GM18517 (cell line): Measurements from ENCODE around the gene REEP6.
"Not testable (repeated sequence)": the region's sequence is repeated elsewhere in the genome, so short reads cannot be mapped to it uniquely, and the experiment has no call there.

ENCODE experiments used
- ATAC-seq: cut with Tn5 transposase; IDR thresholded peaks from one replicate; pipeline ENCODE4 v1.9.1; 2021; ENCODE audit warnings: mild to moderate bottlenecking, moderate library complexity; ENCODE audit not compliant: unreplicated experiment

The REEP6 gene

GRCh38 chr19:1505991-1506881 lies 15.3 kb downstream of the REEP6 start:
- no peak for ATAC-seq

- ATAC-seq: no peak
Measured at GRCh38 chr19:1507192-1507660, 16.2 kb downstream of the REEP6 start.

GRCh38 chr19:1507763-1508506 lies 17.0 kb downstream of the REEP6 start:
- no peak for ATAC-seq

- ATAC-seq: no peak
Measured at GRCh38 chr19:1508507-1508856, 17.5 kb downstream of the REEP6 start.

- no peak for ATAC-seq
Measured at GRCh38 chr19:1509602-1510441, 18.8 kb downstream of the REEP6 start.

- ATAC-seq: no peak
Measured at GRCh38 chr19:1510442-1510806, 19.4 kb downstream of the REEP6 start.

- no peak for ATAC-seq
Measured at GRCh38 chr19:1510807-1511206, 19.8 kb downstream of the REEP6 start.

GRCh38 chr19:1511318-1512317 lies 20.6 kb downstream of the REEP6 start:
- ATAC-seq: no peak

GRCh38 chr19:1512671-1513498 lies 21.9 kb downstream of the REEP6 start, which contains the start of gene ADAMTSL5:
ADAMTSL5 (minus strand) TSS chr19:1513019; CDS start chr19:1510943, 2,076 bp downstream.
- no peak for ATAC-seq

- ATAC-seq: no peak
Measured at GRCh38 chr19:1513499-1514294, 22.7 kb downstream of the REEP6 start.

GRCh38 chr19:1514295-1514661 lies 23.3 kb downstream of the REEP6 start:
- no peak for ATAC-seq

- no peak for ATAC-seq
Measured at GRCh38 chr19:1514986-1515721, 24.2 kb downstream of the REEP6 start.

- no peak for ATAC-seq
Measured at GRCh38 chr19:1516395-1516753, 25.4 kb downstream of the REEP6 start.

GRCh38 chr19:1518471-1518870 lies 27.5 kb downstream of the REEP6 start:
- ATAC-seq: no peak

GRCh38 chr19:1519802-1520201 lies 28.8 kb downstream of the REEP6 start:
- ATAC-seq: not testable (repeated sequence)

GRCh38 chr19:1520203-1520780 lies 29.3 kb downstream of the REEP6 start:
- ATAC-seq: no peak

- no peak for ATAC-seq
Measured at GRCh38 chr19:1521636-1522035, 30.7 kb downstream of the REEP6 start.
